DOHH2 (cell line): ENCODE data around the gene UNKL.

Experiments used
- EZH2phosphoT487 ChIP-seq: fragments of 200-600 bp; sonication (generic); IDR thresholded peaks from 2 replicates; pipeline ENCODE4 v1.6.1; 2017; ENCODE audit warnings: borderline replicate concordance, mild to moderate bottlenecking, antibody characterized with exemption, low read length, moderate library complexity, mixed read lengths
- TF ChIP-seq, protein P1 (sequence below): fragments of 200-600 bp; sonication (generic); IDR thresholded peaks from one replicate; pipeline ENCODE4 v1.5.1; 2014; ENCODE audit warnings: antibody characterized with exemption, mild to moderate bottlenecking, low read depth, low read length; ENCODE audit not compliant: poor library complexity, severe bottlenecking

DNA sequence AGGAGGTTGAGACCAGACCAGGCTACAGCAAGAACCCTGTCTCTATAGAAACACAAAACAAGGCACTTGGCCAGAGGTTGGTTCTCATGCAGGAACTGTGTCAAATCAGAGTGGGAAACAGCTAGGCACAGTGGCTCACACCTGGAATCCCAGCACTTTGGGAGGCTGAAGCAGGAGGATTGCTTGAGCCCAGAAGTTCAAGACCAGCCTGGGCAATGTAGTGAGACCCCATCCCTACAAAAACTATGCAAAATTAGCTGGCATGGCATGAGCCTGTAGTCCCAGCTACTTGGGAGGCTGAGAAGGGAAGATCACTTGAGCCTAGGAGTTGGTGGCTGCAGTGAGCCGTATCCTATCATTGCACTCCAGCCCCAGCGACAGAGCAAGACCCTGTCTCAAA lies 1.7 kb downstream of the UNKL start:
- TF ChIP-seq, protein P1, sequence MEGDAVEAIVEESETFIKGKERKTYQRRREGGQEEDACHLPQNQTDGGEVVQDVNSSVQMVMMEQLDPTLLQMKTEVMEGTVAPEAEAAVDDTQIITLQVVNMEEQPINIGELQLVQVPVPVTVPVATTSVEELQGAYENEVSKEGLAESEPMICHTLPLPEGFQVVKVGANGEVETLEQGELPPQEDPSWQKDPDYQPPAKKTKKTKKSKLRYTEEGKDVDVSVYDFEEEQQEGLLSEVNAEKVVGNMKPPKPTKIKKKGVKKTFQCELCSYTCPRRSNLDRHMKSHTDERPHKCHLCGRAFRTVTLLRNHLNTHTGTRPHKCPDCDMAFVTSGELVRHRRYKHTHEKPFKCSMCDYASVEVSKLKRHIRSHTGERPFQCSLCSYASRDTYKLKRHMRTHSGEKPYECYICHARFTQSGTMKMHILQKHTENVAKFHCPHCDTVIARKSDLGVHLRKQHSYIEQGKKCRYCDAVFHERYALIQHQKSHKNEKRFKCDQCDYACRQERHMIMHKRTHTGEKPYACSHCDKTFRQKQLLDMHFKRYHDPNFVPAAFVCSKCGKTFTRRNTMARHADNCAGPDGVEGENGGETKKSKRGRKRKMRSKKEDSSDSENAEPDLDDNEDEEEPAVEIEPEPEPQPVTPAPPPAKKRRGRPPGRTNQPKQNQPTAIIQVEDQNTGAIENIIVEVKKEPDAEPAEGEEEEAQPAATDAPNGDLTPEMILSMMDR, result no peak
- TF ChIP-seq EZH2phosphoT487, result no peak
